Memory B cell (primary cell): ENCODE measurements around the gene PTMA.
"Not testable (repeated sequence)": the region's sequence is repeated elsewhere in the genome, so short reads cannot be mapped to it uniquely, and the experiment has no call there.

ENCODE experiments used
- ATAC-seq: fragments of 150-1000 bp; cut with Tn5 transposase; 2 replicates; pipeline ENCODE4 v1.10.0; 2021; ENCODE audit warnings: low read depth, mild to moderate bottlenecking, moderate library complexity
- DNase-seq, 2 donors: peaks; one replicate each; pipeline ENCODE4 v3.0.0; 2022; ENCODE audit warnings: low spot score in 2 of 2
- H3K27ac Mint-ChIP-seq: one replicate; pipeline ENCODE4 v1.8.0; 2022; ENCODE audit warnings: mild to moderate bottlenecking, moderate library complexity, mixed read lengths
- H3K27me3 Mint-ChIP-seq: one replicate; pipeline ENCODE4 v1.8.0; 2022; ENCODE audit warnings: mixed read lengths
- H3K36me3 Mint-ChIP-seq: one replicate; pipeline ENCODE4 v1.8.0; 2022; ENCODE audit warnings: mild to moderate bottlenecking, mixed read lengths
- H3K4me1 Mint-ChIP-seq: one replicate; pipeline ENCODE4 v1.8.0; 2022; ENCODE audit warnings: mixed read lengths
- H3K4me3 Mint-ChIP-seq: one replicate; pipeline ENCODE4 v1.8.0; 2022; ENCODE audit warnings: mild to moderate bottlenecking, moderate library complexity, mixed read lengths
- H3K9me3 Mint-ChIP-seq: one replicate; pipeline ENCODE4 v1.8.0; 2022; ENCODE audit warnings: mixed read lengths

The PTMA gene

GRCh38 chr2:231725476-231725875, 17.2 kb downstream of the PTMA start:
- no peak for ATAC-seq
- Mint-ChIP-seq H3K4me3 (no peak overlapping the region), H3K27me3 (no peaks in the 10 kb centered on the region), H3K4me1 (peaks cover 8% of the 10 kb centered on the region), H3K27ac (no peak overlapping the region), H3K36me3 (peaks cover 3% of the 10 kb centered on the region), H3K9me3 (no peaks in the 10 kb centered on the region)
- no peak for DNase-seq

GRCh38 chr2:231726276-231726675, 18.0 kb downstream of the PTMA start:
- Mint-ChIP-seq H3K36me3 (peaks cover 3% of the 10 kb centered on the region), H3K9me3 (no peaks in the 10 kb centered on the region), H3K4me1 (peaks cover under 1% of the 10 kb centered on the region), H3K4me3 (no peak overlapping the region), H3K27ac (no peak overlapping the region), H3K27me3 (no peaks in the 10 kb centered on the region)
- DNase-seq = no peak
- ATAC-seq = no peak

GRCh38 chr2:231727621-231728020, 19.3 kb downstream of the PTMA start:
- DNase-seq (no peak), ATAC-seq (no peak)
- Mint-ChIP-seq H3K36me3 (peaks cover 10% of the 10 kb centered on the region), H3K4me1 (no peaks in the 10 kb centered on the region), H3K4me3 (no peak overlapping the region), H3K27me3 (no peaks in the 10 kb centered on the region), H3K9me3 (no peaks in the 10 kb centered on the region), H3K27ac (no peak overlapping the region)

- no peak overlapping the region for H3K4me3 Mint-ChIP-seq
- no peaks in the 10 kb centered on the region for H3K9me3 Mint-ChIP-seq
- no peaks in the 10 kb centered on the region for H3K27me3 Mint-ChIP-seq
- no peak overlapping the region for H3K27ac Mint-ChIP-seq
- H3K4me1 Mint-ChIP-seq = no peaks in the 10 kb centered on the region
- DNase-seq = no peak
- H3K36me3 Mint-ChIP-seq = peaks cover 20% of the 10 kb centered on the region
- ATAC-seq = no peak
Measured at GRCh38 chr2:231732604-231733003, 24.3 kb downstream of the PTMA start.

- ATAC-seq (no peak), DNase-seq (no peak)
- no peak overlapping the region for H3K27ac Mint-ChIP-seq
- H3K4me1 Mint-ChIP-seq = no peaks in the 10 kb centered on the region
- peaks cover 18% of the 10 kb centered on the region for H3K36me3 Mint-ChIP-seq
- H3K4me3 Mint-ChIP-seq = no peak overlapping the region
- no peaks in the 10 kb centered on the region for H3K27me3 Mint-ChIP-seq
- H3K9me3 Mint-ChIP-seq = no peaks in the 10 kb centered on the region
Measured at GRCh38 chr2:231737761-231738160, 29.4 kb downstream of the PTMA start.

- DNase-seq = no peak
- peaks cover 10% of the 10 kb centered on the region for H3K36me3 Mint-ChIP-seq
- H3K9me3 Mint-ChIP-seq = no peaks in the 10 kb centered on the region
- ATAC-seq = no peak
- no peaks in the 10 kb centered on the region for H3K27me3 Mint-ChIP-seq
- H3K27ac Mint-ChIP-seq = no peak overlapping the region
- H3K4me1 Mint-ChIP-seq = peaks cover 2% of the 10 kb centered on the region
- H3K4me3 Mint-ChIP-seq = no peak overlapping the region
Measured at GRCh38 chr2:231743376-231744116, 35.2 kb downstream of the PTMA start.

- Mint-ChIP-seq H3K4me1 (peaks cover 2% of the 10 kb centered on the region), H3K36me3 (peaks cover 3% of the 10 kb centered on the region), H3K27ac (no peak overlapping the region), H3K27me3 (no peaks in the 10 kb centered on the region), H3K9me3 (no peaks in the 10 kb centered on the region), H3K4me3 (no peak overlapping the region)
- DNase-seq (no peak), ATAC-seq (no peak)
Measured at GRCh38 chr2:231745303-231746038, 37.1 kb downstream of the PTMA start.

GRCh38 chr2:231748153-231748896, 40.0 kb downstream of the PTMA start:
- not testable (repeated sequence) for H3K27ac Mint-ChIP-seq, H3K4me1 Mint-ChIP-seq, H3K36me3 Mint-ChIP-seq, H3K9me3 Mint-ChIP-seq, DNase-seq, H3K4me3 Mint-ChIP-seq, ATAC-seq, H3K27me3 Mint-ChIP-seq

- DNase-seq, H3K27me3 Mint-ChIP-seq, H3K9me3 Mint-ChIP-seq, H3K36me3 Mint-ChIP-seq, ATAC-seq, H3K4me1 Mint-ChIP-seq, H3K4me3 Mint-ChIP-seq, H3K27ac Mint-ChIP-seq: not testable (repeated sequence)
Measured at GRCh38 chr2:231749016-231749415, 40.7 kb downstream of the PTMA start.

GRCh38 chr2:231751042-231751815, 42.9 kb downstream of the PTMA start:
- H3K9me3 Mint-ChIP-seq = no peaks in the 10 kb centered on the region
- no peak overlapping the region for H3K4me3 Mint-ChIP-seq
- H3K27me3 Mint-ChIP-seq = no peaks in the 10 kb centered on the region
- DNase-seq (no peak), ATAC-seq (no peak)
- no peaks in the 10 kb centered on the region for H3K4me1 Mint-ChIP-seq
- H3K36me3 Mint-ChIP-seq = no peaks in the 10 kb centered on the region
- no peak overlapping the region for H3K27ac Mint-ChIP-seq

GRCh38 chr2:231752061-231752460, 43.7 kb downstream of the PTMA start:
- DNase-seq (no peak), ATAC-seq (no peak)
- Mint-ChIP-seq H3K4me1 (no peaks in the 10 kb centered on the region), H3K27ac (no peak overlapping the region), H3K27me3 (no peaks in the 10 kb centered on the region), H3K4me3 (no peak overlapping the region), H3K36me3 (no peaks in the 10 kb centered on the region), H3K9me3 (no peaks in the 10 kb centered on the region)

GRCh38 chr2:231761735-231762134, 53.4 kb downstream of the PTMA start:
- DNase-seq (no peak), ATAC-seq (no peak)
- Mint-ChIP-seq H3K4me1 (peaks cover 6% of the 10 kb centered on the region), H3K36me3 (no peaks in the 10 kb centered on the region), H3K27ac (no peak overlapping the region), H3K27me3 (no peaks in the 10 kb centered on the region), H3K4me3 (no peak overlapping the region), H3K9me3 (no peaks in the 10 kb centered on the region)
